ENCODE measurements around the gene HVCN1. TPM values are rescaled to one million over a fixed set of nuclear protein-coding genes. Genes with fewer than 3 reads are reported as not detected.
"Not testable (repeated sequence)": the region's sequence is repeated elsewhere in the genome, so short reads cannot be mapped to it uniquely, and the experiment has no call there.

HVCN1 gene
- 10 to 100 TPM in 2 of 4 donors, 1 to 10 TPM in 2; 4.5 to 13.8 (median 9.6) TPM for total RNA-seq

DNA sequence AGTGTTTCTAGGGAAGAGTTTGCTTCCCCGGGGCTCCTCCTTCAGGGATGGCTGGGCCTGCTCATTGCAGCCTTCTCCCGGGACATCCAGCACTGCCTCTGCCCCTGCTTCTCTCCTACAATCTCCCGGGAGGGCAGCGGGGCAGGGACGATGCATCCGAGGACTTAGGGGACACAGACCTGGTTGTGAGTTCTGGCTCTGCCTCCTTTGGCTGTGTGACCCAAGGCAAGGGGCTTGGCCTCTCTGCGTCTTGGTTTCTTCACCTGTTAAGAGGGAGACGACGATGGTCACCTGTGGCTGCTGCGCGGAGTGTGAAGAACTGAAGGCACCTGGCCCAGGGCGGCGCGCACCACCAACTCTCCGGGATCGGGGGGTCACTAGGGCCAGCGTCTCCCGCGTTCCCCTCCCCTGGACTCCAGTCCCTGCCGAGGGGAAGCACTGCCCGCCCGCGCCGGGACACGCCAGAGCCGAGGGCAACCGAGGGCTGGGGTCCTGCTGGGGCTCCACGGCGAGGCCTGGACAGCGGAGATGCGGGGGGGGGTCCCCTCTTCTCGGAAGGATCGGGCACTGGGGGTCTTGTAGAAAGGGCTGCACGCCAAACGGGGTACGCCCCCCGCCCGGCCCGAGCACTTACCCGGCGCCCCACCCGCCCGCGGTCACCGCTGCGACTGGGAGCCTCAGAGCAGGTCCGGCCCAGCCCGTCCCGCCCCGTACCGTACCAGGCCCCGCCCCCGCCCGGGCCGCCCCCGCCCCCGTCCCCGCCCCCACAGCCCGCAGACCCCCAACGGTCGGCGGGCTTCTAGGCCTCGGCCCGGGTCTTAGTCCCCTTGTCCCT, at the start of gene HVCN1:
HVCN1 (minus strand) TSS at position 670 of the 835 bp plus-strand sequence. CDS start 5,870 bp downstream, outside the sequence.
- Histone ChIP-seq H3K4me3 (peak within 1 kb of the TSS; percentile 56 to 78 (median 62)), H3K27ac (peak within 1 kb of the TSS; percentile 51 to 83 (median 70)), H3K36me3 (peaks cover 0 to 16% (median 0%) of the 10 kb centered on the region in 3 donors), H3K9me3 (peaks cover 0 to 8% (median 0%) of the 10 kb centered on the region in 4 donors), H3K27me3 (no peaks in the 10 kb centered on the region), H3K4me1 (peaks cover 0 to 20% (median 8%) of the 10 kb centered on the region in 4 donors)
- no peak for TF ChIP-seq POLR2A (IDR thresholded peaks at IDR 0.05)
- WGBS, 2 donors, result 9 to 16% methylated on average over 20 to 34 of the region's 64 CpGs
- DNase-seq (ENCODE audit: low spot score in 2 of 2), result peak in 1 of 2 donors; percentile 23

DNA sequence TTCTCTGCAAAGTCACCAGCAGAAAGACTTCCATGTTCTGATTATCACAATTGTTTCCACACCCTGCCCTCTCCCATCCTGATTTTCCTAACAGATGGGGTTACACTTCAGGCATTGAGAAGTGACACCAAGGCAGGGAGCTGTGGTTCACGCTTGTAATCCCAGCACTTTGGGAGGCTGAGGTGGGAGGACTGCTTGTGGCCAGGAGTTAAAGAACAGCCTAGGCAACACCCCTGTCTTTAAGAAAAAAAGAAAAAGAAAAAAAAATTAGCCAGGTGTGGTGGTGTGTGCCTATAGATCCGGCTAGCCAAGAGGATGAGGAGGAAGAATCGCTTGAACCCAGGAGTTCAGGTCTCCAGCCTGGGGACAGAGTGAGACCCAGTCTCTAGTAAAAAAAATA, 48.6 kb upstream of the HVCN1 start:
- Histone ChIP-seq H3K4me1 (peaks cover 0 to 77% (median 38%) of the 10 kb centered on the region in 4 donors), H3K9me3 (no peaks in the 10 kb centered on the region), H3K27ac (no peak overlapping the region), H3K27me3 (no peaks in the 10 kb centered on the region), H3K36me3 (peaks cover 0 to 24% (median 0%) of the 10 kb centered on the region in 3 donors), H3K4me3 (no peak overlapping the region)
- TF ChIP-seq POLR2A (IDR thresholded peaks at IDR 0.05), result no peak
- DNase-seq (ENCODE audit: low spot score in 2 of 2), result no peak
- WGBS, 2 donors, result 80% methylated on average over 3 of the region's 3 CpGs

DNA sequence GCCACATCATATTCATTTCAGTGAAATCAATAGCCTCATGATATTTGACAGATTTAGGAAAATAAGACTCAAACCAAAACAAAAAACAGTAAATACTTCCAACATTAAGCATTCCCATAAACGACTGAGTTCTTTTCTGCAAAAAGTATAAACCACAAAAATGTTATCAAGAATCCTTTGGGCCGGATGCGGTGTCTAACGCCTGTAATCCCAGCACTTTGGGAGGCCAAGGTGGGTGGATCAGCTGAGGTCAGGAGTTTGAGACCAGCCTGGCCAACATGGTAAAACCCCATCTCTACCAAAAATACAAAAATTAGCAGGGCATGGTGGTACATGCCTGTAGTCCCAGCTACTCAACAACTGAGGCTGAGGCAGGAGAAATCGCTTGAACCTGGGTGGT, 48.1 kb upstream of the HVCN1 start:
- WGBS, 2 donors, result 62 to 66% methylated on average over 5 of the region's 5 CpGs
- H3K27me3 ChIP-seq; H3K27ac ChIP-seq; H3K9me3 ChIP-seq; H3K4me3 ChIP-seq; DNase-seq (ENCODE audit: low spot score in 2 of 2): not testable (repeated sequence)
- peaks cover 0 to 24% (median 0%) of the 10 kb centered on the region in 3 donors for H3K36me3 ChIP-seq
- peaks cover 0 to 82% (median 40%) of the 10 kb centered on the region in 4 donors for H3K4me1 ChIP-seq

DNA sequence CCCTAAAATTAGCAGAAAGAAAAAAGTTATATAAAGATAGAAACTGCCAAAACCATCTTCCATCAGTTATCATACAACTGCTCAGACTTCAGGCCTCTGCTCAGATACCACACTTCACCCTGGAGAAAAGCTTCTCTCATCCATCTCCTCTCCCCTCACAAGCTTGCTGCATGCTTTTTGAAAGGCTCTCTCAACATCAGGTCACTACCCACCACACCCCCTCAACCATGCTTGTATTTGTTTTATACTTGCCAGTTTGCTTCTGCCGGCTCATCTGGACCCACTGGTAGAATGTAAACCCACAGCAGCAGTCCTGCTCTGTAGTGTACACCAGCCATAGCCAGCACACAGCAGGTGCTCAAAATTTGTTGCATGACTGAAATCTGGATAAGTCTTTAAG, 45.0 kb upstream of the HVCN1 start:
- Histone ChIP-seq H3K4me3 (no peak overlapping the region), H3K9me3 (no peaks in the 10 kb centered on the region), H3K27me3 (no peaks in the 10 kb centered on the region), H3K4me1 (peaks cover 0 to 73% (median 28%) of the 10 kb centered on the region in 4 donors), H3K36me3 (peaks cover 0 to 52% (median 0%) of the 10 kb centered on the region in 3 donors), H3K27ac (no peak overlapping the region)
- TF ChIP-seq POLR2A (IDR thresholded peaks at IDR 0.05) (no peak), EP300 (IDR thresholded peaks at IDR 0.05) (no peak)
- TF ChIP-seq, protein P1, sequence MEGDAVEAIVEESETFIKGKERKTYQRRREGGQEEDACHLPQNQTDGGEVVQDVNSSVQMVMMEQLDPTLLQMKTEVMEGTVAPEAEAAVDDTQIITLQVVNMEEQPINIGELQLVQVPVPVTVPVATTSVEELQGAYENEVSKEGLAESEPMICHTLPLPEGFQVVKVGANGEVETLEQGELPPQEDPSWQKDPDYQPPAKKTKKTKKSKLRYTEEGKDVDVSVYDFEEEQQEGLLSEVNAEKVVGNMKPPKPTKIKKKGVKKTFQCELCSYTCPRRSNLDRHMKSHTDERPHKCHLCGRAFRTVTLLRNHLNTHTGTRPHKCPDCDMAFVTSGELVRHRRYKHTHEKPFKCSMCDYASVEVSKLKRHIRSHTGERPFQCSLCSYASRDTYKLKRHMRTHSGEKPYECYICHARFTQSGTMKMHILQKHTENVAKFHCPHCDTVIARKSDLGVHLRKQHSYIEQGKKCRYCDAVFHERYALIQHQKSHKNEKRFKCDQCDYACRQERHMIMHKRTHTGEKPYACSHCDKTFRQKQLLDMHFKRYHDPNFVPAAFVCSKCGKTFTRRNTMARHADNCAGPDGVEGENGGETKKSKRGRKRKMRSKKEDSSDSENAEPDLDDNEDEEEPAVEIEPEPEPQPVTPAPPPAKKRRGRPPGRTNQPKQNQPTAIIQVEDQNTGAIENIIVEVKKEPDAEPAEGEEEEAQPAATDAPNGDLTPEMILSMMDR (IDR thresholded peaks at IDR 0.05), result no peak
- no peak for DNase-seq (ENCODE audit: low spot score in 2 of 2)
- 38 to 52% methylated on average over 1 of the region's 1 CpG for WGBS, 2 donors

DNA sequence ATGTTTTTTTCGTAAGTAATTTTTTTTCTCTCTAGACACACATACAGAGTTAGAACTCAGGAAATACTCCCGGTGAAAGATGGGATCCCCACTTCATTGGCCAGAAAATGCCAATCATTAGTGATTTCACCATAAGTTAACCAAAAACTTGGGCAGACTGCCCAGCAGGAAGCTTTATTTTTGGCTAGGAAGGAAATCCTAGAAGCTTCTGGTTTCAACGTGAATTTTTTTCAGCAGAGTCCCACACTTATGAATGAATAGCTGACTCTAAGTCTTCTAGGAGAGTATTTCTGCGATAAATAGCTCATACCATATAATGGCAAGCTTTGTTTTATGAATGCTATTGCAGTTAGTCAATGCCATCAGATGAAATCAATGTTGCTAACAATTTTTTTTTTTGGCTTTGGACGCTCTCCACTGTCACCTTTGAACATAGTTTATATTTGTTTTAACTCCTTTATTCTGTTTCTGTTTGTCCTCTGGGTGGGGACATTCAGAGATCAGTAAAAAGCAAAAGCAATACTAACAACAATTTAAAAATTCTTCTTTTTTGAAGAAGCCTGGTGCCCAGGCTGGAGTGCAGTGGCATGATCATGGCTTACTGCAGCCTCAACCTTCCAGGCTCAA, 44.3 kb upstream of the HVCN1 start:
- Histone ChIP-seq H3K9me3 (no peaks in the 10 kb centered on the region), H3K27ac (peak overlapping the region in 1 of 4 donors; percentile 37), H3K36me3 (peaks cover 0 to 59% (median 0%) of the 10 kb centered on the region in 3 donors), H3K4me1 (peaks cover 0 to 72% (median 23%) of the 10 kb centered on the region in 4 donors), H3K27me3 (no peaks in the 10 kb centered on the region), H3K4me3 (no peak overlapping the region)
- no peak for DNase-seq (ENCODE audit: low spot score in 2 of 2)
- WGBS, 2 donors, result 21 to 23% methylated on average over 5 of the region's 5 CpGs
- TF ChIP-seq POLR2A (IDR thresholded peaks at IDR 0.05) (no peak), EP300 (IDR thresholded peaks at IDR 0.05) (no peak)
- TF ChIP-seq, protein P1 (IDR thresholded peaks at IDR 0.05), result no peak

- no peak for DNase-seq (ENCODE audit: low spot score in 2 of 2)
- H3K4me1 ChIP-seq, result peaks cover 0 to 66% (median 19%) of the 10 kb centered on the region in 4 donors
- no peak overlapping the region for H3K4me3 ChIP-seq
- no peaks in the 10 kb centered on the region for H3K27me3 ChIP-seq
- WGBS, 2 donors, result 53 to 62% methylated on average over 3 of the region's 3 CpGs
- H3K27ac ChIP-seq, result no peak overlapping the region
- H3K36me3 ChIP-seq, result peaks cover 0 to 63% (median 0%) of the 10 kb centered on the region in 3 donors
- TF ChIP-seq, protein P1 (IDR thresholded peaks at IDR 0.05), result no peak
- TF ChIP-seq POLR2A (IDR thresholded peaks at IDR 0.05) (no peak), EP300 (IDR thresholded peaks at IDR 0.05) (no peak)
- H3K9me3 ChIP-seq, result no peaks in the 10 kb centered on the region
These were observed 43.7 kb upstream of the HVCN1 start for GRCh38 chr12:110732572-110732971.
